DMS79 (cell line): ENCODE results near the gene MAP2K3.
"Not testable (repeated sequence)": the region's sequence is repeated elsewhere in the genome, so short reads cannot be mapped to it uniquely, and the experiment has no call there.

Experiments used
- DNase-seq: peaks from one replicate; lab custom pipeline; 2025; lab: John Stamatoyannopoulos, UW

Gene MAP2K3

DNA sequence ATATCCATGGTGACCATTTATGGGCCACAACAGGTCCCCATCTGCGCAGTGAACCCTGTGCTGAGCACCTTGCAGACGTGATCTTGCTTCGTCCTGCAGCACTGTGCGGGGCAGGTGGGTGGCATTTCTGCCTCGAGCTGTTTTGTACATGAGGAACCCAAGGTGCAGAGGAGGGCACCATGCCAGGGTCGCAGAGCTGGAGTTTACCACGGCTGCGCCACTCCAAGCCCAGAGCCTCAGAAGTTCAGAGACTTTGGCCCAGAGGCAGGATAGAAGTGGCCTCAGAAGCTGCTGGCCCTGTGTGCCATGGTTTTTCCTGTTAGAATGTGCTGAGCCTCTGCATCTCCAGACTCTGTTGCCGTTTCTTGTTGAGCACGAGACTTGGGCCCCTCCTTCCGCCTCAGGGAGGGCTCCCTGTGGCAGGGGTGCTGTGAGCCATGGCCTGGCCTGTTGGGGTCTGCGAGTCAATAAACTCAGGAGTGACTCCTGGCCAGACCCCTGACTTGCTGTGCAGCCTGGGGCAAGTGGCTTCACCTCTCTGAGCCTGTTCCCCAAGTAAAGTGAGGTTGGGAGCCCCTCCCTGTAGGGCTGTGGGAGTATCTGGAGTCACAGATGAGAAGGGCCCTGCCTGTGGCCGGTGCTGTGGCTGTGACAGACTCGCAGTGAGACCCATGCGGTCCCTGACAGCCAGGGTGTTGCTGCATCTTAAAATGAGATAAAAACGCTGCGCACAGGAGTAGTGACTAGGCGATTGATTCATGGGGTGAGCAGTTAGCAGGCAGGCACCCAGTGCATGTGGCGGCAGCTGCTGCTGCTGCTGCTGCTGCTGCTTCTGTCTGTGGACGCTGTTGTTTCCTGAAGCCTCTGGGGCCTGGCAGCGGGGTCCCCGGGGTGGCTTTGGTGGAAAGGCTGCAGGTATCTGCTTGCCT lies 11.8 kb downstream of the MAP2K3 start:
- no peak for DNase-seq

DNA sequence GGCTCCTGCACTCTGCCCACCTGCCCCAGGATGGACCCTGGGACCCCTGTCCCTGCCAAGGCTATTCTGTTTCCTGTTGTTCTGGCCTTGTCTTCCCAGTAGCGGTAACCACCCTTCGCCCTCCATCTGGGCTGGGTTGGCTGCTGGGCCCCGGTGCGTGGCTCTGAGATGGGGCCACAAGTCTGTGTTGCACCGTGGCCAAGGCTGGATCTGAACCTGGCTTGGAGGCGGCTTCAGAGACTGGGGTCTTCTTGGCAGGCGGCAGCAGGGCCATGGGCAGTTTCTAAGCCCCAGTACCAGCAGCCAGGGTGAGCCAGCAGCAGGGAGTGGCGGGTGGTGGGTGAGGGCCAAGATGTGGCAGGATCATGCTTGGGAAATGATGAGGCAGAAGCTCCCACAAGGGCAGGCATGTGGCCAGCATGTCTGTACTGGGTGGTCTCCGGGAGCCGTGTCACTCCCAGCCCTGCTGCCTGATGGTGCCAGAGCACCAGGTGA lies 12.6 kb downstream of the MAP2K3 start:
- no peak for DNase-seq

DNA sequence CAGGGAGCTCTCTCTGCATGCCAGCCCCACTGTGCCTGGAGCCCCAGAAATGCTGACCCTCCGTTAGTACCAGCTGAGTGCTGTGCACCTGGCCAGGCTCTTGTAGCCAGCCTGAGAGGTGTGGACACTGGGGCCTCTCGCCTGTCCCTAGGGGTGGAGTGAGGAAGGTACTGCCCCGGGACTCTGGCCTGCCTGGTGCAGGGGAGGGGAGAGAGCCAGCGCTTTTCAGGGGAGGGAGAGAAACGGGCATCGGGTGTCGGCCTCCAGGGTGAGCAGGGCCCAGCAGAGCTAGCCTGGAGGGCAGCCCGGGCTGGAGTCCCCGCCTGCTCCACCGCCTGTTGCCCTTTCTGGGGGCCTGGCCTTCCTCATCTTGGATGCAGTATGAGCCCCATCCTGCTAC lies 13.1 kb downstream of the MAP2K3 start:
- DNase-seq, result no peak

DNA sequence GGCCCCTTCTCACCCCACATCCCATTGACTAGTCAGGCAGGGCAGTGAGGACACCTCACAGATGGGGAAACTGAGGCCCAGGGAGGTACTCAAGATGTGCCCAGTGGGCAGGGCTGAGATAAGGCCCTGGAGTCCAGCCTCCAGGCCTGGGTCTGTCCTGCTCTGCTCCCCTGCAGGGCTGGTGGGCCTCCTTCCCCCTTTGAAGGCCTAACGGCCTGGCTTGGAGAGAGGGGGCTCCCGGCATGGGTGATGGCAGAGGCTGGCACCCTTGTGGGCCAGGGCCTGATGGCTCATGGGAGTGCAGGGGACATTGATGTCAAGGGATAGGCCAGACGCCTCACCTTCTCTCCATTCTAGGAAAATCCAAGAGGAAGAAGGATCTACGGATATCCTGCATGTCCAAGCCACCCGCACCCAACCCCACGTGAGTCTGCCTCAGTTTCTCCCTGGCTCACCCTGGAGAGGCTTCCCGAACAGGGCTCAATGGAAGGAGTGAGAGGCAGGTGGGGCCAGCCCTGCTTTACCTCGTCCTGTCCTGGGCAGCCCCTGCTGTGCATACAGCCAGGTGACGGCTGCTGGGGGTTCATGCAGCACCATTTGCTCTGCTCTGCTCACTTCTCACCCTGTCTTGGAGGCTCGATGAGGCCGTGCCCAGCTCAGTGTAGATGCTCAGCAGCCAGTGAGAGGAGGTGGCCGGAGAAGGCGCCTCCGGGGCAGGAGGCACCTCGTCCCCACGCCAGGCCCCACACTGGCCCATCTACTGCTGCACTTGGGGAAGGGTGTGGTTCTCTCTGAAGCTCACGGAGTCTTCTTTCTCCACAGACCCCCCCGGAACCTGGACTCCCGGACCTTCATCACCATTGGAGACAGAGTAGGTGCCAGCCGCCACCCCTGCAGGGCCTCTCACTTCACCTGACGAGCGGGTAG lies 13.8 kb downstream of the MAP2K3 start:
- no peak for DNase-seq

DNA sequence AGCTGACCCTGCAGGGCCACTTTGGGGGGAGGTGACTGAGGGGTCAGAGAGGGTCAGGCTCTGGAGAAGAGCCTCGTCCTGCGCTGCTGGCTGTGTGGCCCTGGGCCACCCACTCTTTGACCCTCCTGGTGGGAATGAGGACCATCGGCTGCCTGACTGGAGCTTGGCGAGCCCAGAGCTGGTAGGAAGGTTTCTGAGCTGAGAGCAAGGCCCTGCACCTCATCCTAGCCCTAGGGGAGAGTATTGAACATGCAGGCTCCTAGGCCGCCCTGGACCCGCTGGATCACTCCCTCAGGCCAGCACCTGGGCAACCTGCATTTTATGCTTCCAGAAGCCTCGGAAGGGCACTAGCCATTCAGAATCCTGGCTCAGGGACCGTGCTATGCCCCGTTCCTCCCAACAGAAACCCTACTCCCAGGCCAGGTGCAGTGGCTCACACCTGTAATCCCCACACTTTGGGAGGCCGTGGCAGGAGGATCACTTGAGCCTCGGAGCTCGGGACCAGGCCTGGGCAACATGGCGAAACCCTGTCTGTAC lies 14.5 kb downstream of the MAP2K3 start:
- no peak for DNase-seq

DNA sequence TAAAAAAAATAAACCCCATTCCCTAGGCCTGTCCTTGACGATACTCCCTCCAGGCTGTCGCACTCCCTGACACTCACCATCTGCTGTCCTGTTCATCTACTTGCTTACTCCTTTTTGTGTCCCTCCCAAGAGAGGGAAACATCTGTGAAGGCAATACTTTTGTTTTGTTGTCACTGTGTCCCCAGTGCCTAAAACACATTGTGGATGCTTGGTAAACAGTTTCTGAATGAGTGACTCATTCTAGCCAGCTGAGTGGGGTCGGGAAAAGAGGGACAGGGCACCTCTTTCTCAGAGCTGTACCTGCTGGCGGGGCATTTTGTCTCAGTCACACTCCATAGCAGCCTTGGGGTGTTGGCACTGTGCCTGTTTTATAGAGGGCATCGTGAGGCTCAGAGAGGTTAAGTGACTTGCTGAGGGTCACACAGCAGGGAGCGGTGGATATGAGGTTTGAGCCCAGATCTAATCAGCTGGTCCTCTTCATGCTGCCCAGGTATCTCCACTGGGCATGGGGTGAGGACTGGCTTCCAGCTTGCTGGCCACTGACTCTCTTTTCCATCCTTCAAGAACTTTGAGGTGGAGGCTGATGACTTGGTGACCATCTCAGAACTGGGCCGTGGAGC lies 15.6 kb downstream of the MAP2K3 start:
- no peak for DNase-seq

DNA sequence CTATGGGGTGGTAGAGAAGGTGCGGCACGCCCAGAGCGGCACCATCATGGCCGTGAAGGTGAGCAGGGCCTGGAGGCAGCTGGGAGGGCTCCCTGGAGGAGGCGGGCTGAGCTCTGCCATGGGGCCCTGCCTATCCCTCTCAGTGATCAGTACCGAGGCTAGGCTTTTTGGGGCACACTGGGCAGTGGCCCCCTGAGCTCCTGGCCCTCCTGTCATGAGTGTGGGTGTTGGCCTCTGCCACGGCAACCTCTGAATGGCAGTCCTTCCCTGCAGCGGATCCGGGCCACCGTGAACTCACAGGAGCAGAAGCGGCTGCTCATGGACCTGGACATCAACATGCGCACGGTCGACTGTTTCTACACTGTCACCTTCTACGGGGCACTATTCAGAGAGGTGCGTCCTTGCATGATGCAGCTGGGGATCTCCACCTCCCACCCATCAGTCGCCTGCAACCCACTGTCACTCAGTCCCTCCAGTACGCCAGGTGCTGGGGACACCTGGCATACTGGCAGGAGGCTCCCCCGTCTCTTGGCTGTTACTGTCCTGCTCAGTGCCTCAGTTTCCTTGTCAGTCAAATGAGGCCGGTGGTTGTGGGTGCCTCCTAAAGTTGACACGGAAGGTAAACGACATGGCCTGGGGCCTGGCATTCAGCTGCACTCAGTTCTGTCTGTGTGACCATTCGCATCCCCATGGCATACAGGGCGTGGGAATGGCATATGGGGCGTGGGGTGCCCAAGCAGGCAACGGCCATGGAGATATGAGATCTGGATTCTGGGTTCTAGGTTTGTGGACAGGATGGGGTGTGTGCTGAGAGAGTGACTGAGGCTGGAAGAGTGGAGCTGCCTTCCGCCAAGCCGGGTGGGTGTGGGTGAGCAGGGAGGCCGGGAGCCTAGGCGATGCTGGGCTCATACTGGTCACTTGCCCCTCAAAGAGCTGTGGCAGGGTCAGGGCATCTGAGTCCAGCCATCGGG lies 16.4 kb downstream of the MAP2K3 start:
- DNase-seq, result no peak

DNA sequence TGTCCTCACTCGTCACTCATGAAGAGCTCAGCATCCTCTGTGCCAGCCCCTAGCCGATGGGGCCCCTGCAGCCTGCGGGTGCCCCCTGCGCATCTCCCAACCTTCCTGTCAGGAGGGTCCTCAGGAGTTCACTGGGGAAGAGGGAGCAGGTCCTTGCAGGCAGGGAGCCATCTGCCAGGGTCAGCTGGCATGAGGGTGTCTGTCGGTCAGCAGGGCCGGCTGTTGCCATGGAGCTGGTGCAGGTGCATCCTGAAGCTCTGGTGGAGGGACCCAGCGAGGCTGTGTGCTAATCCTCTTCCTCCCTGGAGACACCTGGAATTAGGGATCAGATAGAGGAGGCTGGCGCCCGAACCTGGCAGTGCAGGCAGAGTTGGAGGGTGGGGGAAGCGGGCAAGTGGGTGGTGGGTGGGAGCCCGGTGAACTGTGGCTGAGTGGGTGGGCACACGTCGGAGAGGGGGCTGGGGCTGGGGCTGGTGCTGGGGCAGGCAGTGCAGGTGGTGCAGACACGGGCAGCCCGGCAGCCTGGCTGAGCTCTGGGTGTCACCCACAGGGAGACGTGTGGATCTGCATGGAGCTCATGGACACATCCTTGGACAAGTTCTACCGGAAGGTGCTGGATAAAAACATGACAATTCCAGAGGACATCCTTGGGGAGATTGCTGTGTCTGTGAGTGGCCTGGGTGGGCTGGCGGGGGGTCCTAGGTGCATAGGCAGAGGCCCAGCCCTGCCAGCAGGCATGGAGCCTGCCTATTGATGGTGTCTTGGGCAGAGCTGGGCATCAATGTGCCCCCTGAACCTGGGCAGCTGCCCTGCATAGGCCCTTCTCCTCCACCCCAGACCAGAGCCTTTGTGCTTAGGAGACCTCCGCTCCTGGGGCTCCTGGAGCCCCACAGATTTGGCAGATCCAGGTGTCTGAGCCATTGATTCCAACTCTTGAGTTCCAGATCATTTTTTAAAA lies 17.4 kb downstream of the MAP2K3 start:
- DNase-seq, result no peak

DNA sequence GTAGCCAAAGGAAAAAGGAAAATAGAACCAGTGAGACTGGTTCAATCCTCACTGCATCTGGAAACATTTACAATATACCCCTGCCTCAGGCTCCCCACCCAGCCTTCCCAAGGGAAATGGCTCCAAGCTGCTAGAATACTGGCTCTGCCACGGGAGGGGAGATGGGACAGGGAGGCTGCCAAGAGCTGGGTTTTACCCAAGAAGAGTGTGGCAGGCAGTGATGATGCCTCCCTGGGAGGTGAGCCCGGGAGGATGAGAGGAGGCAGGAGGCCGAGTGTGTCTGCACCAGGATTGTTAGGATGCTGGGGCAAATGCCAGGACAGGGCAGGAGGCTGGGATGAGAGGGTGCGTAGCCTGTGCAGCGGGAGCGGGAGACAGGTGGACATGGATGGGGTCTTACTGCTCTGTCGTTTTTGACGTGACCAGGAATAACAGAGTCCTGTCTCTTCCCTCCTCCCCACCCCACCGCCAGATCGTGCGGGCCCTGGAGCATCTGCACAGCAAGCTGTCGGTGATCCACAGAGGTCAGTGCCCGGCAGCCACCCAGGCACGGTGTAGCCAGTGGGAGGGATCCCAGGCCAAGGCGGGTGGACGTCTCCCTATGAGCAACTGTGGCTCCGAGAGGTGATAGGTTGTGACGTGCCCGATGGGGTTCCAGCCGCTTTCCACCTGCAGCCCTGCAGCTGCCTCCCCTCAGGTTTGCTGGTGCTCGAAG lies 18.4 kb downstream of the MAP2K3 start:
- DNase-seq, result no peak

DNA sequence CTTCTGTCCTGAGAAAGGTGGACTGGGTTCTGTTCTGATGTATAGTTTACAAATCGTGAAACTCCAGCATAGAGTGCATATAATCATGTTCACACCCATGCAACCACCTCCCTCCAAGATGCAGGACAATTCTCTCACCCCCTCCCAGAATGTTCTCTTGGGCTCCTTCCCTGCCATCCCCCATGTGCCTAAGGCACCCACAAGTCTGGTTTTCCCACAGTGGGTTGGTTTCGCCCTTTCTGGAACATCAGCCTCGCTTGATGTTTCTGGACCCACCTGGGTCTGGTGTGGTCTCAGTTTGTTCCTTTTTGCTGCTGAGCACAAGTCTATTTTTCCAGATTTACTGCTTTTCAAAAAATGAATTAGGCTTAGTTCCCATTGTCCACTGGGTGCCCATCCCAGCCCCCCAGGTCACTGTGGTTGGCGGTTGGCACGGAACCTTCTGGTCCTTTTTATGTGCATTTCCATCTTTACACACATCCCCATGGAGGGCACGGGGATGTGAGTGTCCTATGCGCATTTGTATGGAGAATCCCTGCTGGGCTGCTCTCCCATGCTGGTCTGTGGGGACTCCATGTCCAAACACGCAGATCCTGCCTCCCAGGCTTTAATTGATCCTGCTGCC lies 19.0 kb downstream of the MAP2K3 start:
- no peak for DNase-seq

DNA sequence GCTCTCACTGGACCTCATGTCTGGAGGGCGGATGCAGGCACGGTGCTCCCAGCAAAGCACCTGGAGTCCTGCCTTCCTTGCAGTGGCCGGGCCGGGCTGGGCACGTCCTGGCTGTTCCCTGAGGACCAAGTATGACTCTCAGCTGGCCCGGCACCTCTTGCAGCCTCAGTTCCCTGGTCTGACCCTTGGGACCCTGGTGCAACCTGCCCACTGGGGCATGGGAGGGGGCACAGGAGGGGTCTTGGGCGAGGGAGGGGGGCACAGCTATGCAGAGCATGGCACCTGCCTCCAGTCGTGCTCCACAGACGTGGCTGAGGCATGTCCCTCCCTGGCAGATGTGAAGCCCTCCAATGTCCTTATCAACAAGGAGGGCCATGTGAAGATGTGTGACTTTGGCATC lies 19.6 kb downstream of the MAP2K3 start:
- DNase-seq, result no peak

DNA sequence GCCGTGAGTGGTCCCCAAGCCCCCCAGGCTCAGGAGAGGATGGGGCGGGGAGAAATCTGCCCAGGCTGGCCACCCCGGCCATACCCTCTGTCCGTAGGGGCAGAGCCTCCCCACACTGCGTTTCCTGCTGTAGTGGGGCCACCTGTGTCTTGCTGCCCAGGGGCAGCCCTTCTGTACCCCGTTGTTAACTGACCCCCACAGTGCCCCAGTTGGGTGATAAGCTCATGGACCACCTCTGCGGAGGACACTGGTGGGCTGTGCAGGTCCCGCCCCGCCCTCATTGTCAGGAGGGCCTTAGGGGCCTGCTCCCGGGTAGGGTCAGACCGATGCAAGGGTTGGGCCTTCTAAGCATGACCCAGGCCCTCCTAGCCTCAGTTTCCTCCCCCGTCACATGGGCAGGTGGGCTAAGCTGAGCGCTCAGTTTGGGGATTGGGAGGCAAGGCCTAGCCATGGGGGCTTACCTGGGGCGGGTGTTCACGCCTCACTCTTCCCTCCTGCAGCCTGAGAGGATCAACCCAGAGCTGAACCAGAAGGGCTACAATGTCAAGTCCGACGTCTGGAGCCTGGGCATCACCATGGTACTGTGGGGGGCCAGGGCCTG lies 20.1 kb downstream of the MAP2K3 start:
- DNase-seq, result not testable (repeated sequence)

DNA sequence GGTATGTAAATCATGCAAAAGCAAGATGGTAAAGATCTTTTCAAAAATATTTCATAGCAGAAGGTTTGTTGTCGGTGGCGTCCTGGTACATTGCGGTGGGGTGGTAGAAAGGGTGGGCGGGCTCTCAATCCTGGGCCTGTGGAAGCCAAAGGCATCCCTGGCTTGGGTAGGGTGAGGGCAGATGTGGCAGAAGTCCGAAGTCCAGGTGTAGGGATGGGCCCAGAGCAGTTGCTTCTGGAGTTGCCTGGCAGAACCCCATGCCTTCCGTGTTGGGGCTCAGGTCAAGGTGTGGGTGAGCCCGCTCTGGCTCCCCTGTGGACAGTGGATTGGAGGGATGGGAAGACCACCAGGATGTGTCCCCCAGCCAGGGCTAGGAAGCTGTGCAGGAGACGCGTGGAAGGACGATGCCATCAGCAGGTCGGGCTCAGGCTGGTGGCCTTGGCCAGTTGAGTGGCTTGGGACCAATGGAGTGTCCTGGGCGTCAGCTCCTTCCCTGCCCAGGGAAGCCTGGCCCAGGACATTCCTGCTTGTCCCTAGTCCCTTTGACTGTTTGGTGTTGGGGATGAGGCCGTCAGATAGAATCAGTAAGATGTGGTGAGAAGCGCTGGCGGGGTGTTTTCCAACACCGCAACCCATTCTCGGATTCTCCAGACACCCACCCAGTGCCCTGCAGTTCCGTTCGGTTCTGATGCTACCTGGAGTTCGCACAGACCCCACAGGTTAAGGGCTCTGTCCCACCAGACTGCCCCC lies 21.1 kb downstream of the MAP2K3 start:
- not testable (repeated sequence) for DNase-seq

DNA sequence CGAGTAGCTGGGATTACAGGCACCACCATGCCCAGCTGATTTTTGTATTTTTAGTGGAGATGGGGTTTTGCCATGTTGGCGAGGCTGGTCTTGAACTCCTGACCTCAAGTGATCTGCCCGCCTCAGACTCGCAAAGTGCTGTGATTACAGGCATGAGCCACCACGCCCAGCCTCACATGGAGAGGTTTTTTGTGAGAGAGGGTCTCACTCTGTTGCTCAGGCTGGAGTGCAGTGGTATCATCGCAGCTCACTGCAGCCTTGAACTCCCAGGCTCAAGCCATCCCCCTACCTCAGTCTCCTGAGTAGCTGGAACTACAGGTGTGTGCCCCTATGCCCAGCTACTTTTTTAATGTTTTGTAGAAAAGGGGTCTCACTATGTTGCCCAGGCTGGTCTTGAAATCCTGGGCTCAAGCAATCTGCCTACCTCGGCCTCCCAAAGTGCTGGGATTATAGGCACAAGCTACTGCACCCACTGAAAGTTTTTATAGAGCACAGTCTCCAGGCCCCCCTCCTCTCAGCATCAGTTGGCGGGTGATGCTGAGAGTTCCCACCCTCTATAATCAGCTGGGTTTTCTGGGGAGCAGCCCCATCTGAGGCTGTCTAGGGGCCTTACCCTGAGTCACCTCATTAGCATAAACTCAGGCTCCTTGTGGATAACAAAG lies 22.2 kb downstream of the MAP2K3 start:
- DNase-seq, result not testable (repeated sequence)

DNA sequence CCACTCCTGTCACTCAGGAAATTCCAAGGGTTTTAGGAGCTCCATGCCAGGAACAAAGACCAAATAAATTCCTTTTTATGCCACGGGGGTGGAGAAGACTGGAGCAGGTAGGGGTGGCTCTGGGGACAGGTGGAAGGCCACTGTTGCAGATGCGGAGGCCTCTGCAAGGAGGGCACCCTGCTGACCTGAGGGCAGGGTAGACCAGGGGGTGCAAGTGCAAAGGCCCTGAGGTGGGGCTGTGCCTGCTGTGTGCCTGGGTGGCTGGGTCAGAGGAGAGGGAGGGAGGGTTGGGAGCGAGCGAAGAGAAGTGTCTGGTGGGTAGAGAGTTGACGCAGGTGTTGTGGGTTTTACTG lies 22.7 kb downstream of the MAP2K3 start:
- not testable (repeated sequence) for DNase-seq

DNA sequence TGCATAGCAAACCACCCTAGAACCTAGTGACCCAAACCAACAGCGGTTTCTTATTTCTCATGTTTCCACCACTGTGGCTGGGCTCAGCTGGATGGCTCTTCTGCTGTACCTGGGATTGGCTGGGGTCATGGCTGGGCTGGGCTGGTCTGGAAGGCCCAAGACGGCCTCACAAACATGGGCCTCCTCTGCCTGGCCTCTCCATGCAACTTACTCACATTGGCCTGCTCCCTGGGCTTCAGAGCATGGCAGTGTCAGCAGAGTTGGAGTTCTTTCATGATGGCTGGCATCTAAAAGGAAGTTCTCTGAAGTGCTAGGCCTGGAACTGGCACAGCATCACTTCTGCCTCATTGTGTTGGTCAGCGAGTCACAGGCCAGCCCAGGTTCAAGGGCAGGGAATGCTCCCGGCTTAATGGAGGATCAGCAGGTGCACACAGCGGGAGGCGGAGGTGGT lies 24.4 kb downstream of the MAP2K3 start:
- DNase-seq, result not testable (repeated sequence)
